Stimulated activated CD8-positive, alpha-beta memory T cell treated with anti-CD3 and anti-CD28 coated beads, Interleukin-15, amount 100 ng/mL, for 24 hours (primary cell): ENCODE data around the gene LY6G5C.
"Not testable (repeated sequence)": the region's sequence is repeated elsewhere in the genome, so short reads cannot be mapped to it uniquely, and the experiment has no call there.

Source experiments
- DNase-seq: peaks from one replicate; pipeline ENCODE4 v3.0.0-alpha.2; 2020; ENCODE audit warnings: low read depth

The LY6G5C gene

DNA sequence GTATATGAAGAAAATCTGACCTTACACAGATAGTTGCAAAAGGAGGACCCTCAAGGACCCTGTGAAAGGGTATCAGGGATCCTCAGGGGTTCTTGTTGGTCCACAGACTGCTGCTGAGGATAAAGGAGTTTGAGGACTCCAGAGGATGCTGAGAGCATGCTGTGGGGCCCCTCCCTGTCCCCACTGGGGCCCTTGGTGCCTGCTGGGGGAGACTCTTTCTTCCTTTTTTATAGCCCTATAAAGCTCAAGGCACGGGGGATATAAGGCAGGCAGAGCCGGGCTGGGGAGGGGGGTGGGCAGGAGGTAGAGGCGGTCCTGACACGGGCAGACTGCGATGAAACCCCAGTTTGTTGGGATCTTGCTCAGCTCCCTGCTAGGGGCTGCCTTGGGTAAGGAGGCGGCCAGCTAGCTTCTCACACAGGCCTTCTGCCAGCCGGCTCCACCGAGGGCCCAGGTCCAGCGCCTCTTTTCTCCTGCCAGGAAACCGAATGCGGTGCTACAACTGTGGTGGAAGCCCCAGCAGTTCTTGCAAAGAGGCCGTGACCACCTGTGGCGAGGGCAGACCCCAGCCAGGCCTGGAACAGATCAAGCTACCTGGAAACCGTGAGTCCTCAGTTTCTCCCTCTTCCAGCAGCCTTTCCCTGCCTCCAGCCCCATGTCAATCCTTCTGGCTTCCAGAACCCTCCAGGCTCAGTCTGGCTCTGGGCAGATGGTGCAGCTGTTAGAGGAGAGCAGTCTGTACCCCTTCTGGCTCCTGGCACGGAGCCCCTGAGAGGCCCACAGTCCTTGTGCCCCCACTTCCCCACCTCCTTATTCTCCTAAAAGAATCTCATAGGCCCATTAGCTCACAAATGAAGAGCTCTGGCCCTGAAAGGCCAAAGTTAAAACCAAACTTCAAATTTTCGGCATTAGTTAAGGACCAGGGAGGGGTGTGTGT, 34.4 kb upstream of the LY6G5C start, which contains the start of gene LY6G6D:
LY6G6D (plus strand) TSS at position 327 of the 937 bp plus-strand sequence; CDS start at position 335, 8 bp downstream.
- no peak for DNase-seq

DNA sequence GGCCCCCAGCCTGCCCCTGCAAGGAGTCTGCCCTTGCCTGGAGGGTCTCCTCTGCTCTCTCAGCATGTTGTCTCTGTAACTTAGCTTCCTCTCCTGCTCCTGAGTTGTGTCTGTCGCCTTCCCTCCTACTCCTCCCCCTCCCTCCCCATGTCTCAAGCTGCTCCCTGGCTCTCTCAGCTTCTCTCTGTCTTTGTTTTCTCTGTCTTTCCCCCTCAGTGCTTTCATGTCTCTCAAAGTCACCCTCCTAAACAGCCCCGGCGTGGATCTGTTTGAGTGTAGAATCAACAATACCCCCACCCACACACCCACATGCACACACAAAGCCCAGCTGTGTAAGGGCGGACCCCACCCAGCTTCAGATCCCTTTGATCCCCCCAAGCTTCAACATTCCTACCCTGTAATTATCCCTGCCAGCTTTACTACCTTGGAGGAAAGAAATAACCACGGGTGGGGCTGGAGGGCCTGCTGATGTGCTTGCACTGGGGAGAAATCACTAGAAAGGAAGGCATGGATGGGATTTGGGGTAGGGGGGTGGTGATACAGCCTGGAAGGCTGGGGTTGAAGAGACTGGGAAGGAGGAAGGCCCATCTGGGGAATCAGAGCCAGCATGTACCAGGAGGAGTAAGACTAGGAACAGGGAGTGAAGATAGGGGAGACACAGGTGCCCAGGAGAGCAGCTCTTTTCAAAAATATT, 33.3 kb upstream of the LY6G5C start:
- no peak for DNase-seq

DNA sequence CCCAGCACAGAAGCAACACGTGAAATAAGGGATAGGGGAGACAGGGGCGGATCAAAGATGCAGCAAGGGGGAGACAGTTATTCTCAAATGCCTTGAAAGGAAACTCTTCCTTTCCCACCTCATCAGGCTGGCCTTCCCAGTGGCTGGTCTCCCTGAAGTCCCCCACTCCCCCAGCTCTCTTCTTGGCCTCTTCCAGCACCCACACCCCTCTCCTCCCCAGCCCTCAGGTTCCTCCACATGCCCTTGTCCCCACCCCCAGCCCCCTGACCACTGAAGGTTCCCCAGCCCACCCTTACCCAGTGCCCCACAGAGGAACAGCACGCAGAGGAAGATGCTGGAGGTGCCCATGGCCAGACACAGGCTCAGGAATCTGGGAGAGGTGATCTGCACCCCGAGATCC, 32.6 kb upstream of the LY6G5C start:
- DNase-seq, result no peak

DNA sequence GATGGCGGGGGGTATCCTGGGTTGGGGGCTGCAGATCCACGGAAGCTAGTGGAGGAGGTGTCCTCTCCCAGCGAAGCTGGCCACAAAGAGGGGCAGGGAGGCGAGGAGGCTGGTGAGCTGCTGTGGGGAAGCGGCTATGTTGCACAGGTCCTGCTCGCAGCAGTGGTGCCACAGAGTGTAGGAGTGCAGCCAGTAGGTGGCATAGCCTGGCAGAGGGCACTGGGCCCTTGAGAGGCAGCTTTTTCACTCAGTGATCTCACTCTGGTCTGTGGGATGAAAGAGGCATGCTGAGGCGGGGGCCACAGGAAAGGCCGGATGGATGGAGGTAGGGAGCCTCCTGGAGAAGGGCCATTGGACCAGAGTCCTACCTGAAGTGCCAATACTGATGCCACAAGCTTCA, 31.4 kb upstream of the LY6G5C start:
- no peak for DNase-seq

DNA sequence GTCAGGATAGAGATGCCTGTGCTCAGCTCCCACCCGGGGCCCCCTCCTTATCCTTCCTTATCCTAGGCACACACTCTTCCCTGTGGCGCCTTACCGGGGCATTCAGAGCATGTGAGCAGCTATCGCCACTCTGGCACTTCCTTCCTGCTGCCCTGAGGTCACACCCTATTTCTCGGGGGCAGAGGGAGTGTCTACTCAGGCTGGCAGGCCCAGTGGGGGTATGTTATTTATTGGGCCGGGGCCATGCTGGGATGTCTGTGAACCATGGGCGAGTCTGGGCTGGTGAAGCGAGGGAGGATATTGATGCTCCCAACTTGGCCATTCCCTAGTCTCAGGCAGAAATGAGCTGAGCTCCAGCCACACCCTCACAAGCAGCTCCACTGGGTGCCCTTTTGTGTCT, 30.4 kb upstream of the LY6G5C start:
- no peak for DNase-seq

DNA sequence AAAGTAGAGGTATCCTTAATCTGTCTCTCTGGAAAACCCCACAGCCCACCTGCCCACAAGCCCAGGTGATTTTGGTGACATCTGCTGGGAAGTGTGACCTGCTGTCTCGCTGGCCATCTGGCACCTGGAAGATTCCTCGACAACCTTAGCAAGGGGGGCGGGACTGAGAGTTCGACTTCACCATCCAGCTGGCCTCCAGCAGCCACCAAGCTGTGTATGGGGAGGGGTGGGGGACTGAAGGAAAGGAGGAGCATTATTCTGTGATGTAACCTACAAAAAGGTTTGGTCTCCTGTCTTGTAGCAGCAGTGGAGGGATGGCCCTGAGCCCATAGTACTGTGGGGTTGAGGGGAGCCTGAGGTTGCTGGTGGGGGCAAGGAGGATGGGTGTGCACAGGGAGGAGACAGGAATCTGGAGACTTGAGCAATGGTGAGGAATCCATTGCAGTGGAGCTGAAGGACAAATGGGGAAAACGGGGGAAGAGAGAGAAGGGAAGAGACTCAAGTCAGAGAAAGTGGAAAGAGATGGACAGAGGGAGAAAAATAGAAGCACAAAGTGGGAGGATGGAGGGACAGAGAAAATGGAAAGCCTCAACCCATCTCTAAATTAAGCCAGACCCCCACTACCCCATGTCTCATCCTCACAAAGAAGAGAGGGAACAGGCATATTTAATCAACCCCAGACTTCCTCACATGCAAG, 29.8 kb upstream of the LY6G5C start:
- DNase-seq, result no peak

DNA sequence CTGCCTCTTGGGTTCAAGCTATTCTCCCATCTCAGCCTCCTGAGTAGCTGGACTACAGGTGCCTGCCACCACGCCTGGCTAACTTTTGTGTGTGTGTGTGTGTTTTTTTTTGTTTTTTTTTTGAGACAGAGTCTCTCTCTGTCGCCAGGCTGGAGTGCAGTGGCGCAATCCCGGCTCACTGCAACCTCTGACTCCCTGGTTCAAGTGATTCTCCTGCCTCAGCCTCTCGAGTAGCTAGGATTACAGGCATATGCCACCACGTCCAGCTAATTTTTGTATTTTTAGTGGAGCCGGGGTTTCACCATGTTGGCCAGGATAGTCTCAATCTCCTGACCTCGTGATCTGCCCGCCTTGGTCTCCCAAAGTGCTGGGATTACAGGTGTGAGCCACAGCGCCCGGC, 28.3 kb upstream of the LY6G5C start:
- DNase-seq, result not testable (repeated sequence)

DNA sequence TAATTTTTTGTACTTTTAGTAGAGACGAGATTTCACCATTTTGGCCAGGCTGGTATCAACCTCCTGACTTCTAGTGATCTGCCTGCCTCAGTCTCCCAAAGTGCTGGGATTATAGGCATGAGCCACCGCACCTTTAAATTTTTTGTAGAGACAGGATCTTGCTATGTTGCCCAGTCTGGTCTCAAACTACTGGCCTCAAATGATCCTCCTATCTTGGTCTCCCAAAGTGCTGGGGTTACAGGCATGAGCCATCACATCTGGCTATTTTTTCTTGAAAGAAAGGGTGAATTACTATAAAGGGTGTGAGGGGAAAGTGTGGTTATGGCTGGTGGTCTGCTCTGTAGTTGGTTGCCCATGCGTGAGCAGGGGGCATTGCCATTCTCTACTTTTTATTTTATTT, 27.4 kb upstream of the LY6G5C start:
- no peak for DNase-seq

DNA sequence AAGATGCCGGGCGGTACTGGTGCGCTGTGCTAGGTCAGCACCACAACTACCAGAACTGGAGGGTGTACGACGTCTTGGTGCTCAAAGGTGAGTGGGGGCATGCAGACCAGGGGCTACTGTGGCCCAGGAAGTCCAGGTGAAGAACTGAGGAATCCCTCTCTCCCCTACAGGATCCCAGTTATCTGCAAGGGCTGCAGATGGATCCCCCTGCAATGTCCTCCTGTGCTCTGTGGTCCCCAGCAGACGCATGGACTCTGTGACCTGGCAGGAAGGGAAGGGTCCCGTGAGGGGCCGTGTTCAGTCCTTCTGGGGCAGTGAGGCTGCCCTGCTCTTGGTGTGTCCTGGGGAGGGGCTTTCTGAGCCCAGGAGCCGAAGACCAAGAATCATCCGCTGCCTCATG, 26.8 kb upstream of the LY6G5C start:
- no peak for DNase-seq

DNA sequence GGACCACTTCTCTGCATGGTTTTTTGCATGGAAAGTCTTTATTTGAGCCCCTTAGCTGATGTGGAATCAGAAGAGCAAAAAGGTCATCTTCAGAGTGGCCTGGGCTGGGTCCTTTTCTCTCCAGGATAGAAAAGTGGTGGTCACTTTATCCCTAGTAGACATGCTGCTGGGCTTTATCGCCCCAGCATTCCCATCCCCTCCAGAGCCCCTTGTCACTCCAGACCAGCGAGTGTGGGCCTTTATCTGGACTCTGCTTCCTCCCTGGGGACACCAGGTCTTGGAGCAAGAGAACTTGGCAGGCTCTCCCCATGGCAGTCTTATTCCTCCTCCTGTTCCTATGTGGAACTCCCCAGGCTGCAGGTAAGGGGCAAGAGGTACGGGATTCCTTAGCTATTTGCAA, 25.7 kb upstream of the LY6G5C start, which contains the start of gene LY6G6F:
LY6G6F (plus strand) TSS at position 268 of the 400 bp plus-strand sequence; CDS start at position 309, 41 bp downstream.
- DNase-seq, result no peak

DNA sequence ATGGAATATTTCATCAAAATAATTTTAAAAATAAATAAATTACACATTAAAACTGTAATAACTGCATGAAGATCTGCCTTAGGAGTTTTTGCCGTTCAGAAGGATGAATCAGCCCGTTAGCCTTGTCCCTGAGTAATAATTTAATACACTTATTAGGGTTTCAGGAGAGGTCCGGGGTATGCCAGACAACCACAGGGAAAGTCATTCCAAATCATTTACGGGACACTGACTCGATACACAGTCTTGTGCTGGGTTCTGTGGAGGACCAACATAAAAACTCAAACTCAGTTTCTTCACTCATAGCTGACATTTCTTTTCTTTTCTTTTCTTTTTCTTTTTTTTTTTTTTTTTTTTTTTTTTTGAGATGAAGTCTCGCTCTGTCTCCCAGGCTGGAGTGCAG, 25.1 kb upstream of the LY6G5C start:
- no peak for DNase-seq

DNA sequence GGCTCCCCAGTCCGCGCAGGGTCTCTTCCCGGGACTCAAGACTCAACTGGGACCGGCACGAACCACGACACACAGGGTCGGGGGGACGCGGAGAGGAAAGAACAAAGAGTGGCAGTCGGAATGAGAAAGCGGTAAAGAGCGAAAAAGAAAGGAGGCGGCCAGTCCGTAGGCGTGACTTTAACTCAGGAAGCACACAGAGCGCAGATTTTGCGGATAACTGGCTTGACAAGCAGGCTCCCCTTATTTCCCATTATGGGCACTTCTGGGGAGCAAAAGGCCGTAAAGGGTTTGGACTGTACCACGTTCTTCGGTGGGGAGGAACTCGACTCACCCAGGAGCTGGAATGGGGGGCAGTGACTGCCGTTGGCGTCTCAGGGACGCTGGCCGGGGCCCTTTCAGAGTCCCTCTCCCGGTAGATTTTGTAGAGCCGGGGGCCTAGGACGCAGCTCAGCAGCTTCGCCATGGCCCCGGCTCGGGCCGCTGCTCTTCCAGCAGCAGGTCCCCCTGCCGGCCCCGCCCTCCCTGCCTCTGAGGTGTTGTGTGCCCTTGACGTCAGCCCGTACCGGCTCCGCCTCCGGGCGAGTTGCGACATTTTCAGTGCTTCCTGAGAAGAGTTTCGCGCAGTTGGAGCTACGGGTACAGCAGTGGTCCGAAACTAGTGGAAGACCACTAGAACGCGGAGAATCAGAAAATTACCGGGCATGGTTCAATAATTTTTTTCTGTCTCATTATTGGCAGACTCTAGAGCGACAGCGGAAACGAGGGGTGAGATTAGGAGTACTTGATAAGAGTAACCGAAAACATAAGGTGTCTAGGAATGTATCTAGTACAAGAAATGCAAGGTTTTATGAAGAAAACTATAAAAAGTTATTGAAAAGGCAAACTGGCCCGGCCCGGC, 22.2 kb upstream of the LY6G5C start, which contains the start of gene ABHD16A:
ABHD16A (minus strand) TSS at position 506 of the 898 bp plus-strand sequence; CDS start at position 463, 43 bp downstream.
- DNase-seq, result peak; percentile 86

DNA sequence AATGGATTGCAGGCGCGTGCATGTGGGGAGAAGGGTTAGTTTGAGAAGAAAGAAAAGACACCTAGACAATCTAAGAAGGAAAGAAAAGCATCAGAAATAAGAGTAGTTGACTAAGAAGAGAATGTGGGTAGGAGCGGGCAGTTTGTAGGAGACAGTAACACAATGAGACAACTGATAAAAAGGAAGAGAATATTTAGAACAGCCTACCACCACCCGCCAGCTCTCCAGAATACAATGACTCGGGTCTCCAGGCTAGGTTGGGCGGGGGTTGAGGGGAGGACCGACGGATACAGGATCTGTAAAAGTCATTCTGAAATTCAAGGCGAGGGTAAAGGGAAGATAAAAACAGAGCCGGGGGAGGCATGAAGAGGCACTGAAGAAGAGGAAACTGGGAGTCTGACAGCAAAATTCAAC, 21.5 kb upstream of the LY6G5C start:
- DNase-seq, result no peak

DNA sequence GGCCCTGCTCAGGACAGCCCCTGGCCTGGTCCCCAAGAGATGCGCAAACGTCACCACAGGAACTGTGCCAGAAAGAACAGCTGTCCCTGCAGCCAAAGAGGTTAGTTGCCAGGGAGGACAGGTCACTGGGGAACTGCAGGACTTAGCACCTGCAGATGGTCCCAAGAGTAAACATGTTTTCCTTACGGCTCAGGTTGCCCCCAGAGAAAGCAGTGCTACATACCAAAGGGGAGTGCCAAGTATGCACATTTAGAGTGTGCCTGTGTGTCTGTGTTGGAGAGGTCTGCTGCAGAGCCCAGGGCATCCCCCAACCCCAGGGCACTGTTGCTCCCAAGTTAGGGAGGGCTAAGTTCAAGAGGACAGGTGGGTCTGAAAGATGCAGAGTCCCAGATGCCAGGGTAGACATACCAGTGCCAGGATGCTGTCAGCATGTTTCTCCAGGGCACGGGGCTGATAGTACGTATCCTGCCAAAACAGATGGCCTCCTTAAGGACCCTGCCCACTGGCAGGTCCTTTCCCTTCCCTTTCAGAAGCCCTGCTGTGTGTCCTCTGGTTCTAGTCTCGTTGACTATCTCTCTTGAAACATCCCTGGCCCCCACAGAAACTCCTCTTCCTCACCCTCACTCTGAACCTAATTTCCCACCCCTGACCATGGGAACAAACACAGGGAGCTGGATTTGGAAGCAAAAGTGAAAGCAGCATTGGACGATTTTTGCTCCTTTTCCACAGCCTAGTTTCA, 21.0 kb upstream of the LY6G5C start:
- no peak for DNase-seq

DNA sequence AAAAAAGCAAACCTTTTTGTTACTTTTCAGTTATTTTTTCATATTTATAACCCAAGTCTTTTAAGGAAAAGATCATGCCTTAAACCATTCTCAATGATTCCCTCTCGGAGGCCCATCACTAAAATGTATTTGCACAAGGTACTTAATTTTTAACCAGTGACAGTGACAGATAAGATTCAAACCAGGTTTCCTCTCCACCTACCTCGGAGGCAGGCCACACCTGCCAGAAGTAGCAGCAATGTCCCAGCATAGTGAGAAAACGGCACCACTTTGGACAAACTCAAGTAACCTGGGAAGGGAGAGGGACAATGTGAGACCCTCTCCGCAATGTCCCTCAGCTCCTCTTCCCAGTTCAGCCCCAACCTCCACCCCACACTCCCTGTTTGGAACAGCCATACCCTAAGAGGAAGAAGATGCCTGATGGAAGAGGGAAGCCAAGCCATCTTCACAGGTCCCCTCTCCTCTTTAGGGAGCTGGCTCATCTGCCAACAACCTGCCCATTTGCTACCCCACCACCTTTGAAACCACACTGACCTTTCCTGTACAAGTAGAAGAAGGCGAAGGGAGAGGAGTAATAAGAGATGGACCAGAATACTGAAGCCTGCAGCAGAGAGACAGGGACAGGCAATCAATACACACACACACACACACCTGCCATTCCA, 20.0 kb upstream of the LY6G5C start:
- no peak for DNase-seq

DNA sequence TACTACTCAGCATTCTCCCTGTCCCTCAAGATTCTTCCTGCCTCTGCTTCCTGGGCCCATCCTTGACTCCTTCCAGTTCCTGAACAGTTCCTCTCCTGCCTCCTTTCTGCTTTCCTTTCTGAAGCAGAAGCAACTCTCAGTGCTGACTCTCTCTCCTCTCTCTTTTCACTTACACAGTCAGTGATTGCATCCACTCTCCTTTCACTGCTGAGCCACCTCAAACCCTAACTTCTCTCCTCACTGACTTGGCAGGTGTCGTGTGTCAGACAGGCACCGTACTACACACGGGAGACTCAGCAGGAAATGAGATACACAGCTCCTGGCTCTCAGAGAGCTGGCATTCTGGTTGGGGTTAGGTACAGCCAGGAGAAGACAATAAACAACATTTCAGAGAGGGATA, 16.7 kb upstream of the LY6G5C start:
- DNase-seq, result no peak

DNA sequence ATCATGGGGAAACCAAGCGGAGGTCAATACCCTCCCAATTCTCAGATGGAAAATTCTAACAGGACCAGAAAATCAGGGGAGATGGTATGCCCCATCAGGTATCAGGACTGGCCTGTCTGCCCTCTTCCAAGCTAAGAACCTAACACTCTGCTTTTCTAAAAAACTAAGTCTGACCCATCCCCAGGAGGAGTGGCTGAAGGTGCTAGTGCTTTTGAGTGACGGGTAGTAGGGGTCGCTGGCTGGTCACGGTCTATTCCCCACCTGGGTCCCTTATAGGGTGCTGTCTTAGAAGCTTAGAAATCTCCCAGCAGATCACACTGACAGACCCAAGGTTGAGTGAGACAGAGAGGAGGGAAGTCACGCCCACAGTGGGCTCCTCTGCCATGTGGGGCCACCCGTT, 12.7 kb upstream of the LY6G5C start:
- DNase-seq, result no peak

DNA sequence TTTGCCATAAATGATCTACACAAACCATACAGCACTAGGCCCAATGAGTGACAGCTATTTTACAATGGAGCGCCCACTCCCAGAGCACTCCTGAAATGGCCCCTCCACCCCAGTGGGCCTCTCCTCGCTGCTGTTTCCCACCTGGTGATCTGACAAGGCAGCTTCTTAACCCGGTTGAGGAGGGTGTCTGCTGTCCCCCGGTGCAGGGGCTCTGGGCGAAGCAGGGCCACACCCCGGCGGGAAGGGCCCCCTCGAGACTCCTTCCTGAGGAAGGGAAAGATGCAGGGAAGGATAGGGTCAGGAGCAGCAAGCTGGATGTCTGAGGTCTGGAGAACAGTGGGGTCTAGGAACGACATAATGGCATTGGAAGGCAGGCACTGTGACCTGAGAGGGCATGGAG, 12.0 kb upstream of the LY6G5C start:
- DNase-seq, result no peak

DNA sequence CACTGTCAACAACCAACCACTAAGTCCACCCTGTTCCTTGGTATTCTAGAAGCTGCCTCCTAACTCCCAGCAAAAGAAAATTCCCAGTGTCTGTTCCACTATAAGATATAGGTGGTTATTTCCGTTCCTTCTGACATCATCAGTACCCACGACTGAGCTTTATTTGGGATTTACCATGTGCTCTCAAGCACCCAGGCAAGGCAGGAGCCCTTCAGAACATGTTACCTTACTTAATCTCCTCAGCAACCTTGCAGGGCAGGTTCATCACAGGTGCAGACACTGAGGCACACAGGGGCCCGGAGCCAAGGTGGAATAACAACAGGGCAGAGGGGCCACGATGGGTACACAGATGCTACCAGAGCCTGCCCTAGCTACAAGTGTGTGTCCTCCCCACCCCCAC, 11.5 kb upstream of the LY6G5C start:
- no peak for DNase-seq

DNA sequence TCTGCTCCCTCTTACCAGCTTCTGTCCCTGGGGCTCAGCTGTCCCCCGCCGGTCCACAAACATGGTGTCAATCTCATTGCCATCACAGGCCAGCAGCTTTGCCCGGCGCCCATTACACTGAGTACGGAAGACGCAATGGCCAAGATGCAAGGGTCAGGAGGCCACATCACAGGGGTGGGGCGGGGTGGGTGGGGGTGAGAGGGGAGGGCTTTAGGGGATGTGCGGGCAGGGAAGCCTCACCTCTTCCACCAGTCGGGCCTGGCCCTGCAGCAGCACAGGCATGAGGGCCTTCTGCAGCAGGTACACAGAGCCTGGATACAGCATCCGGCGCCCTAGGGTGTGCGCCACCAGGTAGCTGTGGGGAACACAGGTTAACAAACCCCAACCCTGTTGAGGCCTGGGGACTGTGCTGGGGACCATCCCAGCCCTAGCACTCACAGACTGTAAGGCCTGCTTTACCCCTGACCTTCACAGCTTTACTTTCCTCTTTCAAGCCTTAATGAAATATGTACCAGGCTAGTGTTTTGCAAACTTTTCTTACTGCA, 10.8 kb upstream of the LY6G5C start:
- no peak for DNase-seq
